HepG2 (cell line): Measurements from ENCODE around the gene SEC24B. TPM values are rescaled to one million over a fixed set of nuclear protein-coding genes. Genes with fewer than 3 reads are reported as not detected.

Source experiments
- BRD4 ChIP-seq: sonication (generic); formaldehyde crosslinking; IDR thresholded peaks from 2 replicates; pipeline ENCODE4 v1.4.0; 2020; ENCODE audit warnings: missing genetic modification reagents
- GATA4 ChIP-seq: sonication (generic); IDR thresholded peaks from 2 replicates; pipeline ENCODE4 v1.6.1; 2016; ENCODE audit warnings: antibody characterized with exemption, low read depth, borderline replicate concordance
- GATAD2A ChIP-seq: IDR thresholded peaks from 2 replicates; pipeline ENCODE4 v1.6.1; 2016
- HIVEP1 ChIP-seq: sonication (generic); formaldehyde crosslinking; IDR thresholded peaks from 2 replicates; pipeline ENCODE4 v1.4.0; 2020; ENCODE audit warnings: mild to moderate bottlenecking, missing genetic modification reagents
- HOXD1 ChIP-seq: sonication (generic); formaldehyde crosslinking; IDR thresholded peaks from 2 replicates; pipeline ENCODE4 v1.5.0; 2020; ENCODE audit warnings: missing genetic modification reagents
- MZF1 ChIP-seq: sonication (generic); formaldehyde crosslinking; IDR thresholded peaks from 2 replicates; pipeline ENCODE4 v1.8.1; 2023; ENCODE audit warnings: mild to moderate bottlenecking, missing genetic modification reagents, borderline replicate concordance
- NCOA1 ChIP-seq: sonication (generic); formaldehyde crosslinking; IDR thresholded peaks from 2 replicates; pipeline ENCODE4 v1.9.0; 2021; ENCODE audit warnings: missing genetic modification reagents
- NFATC3 ChIP-seq: sonication (generic); formaldehyde crosslinking; IDR thresholded peaks from 2 replicates; pipeline ENCODE4 v1.5.1; 2020; ENCODE audit warnings: mild to moderate bottlenecking, missing genetic modification reagents
- RCOR2 ChIP-seq: IDR thresholded peaks from 2 replicates; pipeline ENCODE4 v1.6.1; 2016; ENCODE audit warnings: missing biosample characterization, missing genetic modification reagents
- RXRA ChIP-seq: sonication (generic); formaldehyde crosslinking; IDR thresholded peaks from 2 replicates; pipeline ENCODE4 v1.5.1; 2020; ENCODE audit warnings: missing genetic modification reagents
- TEAD3 ChIP-seq: optimal IDR thresholded peaks from 2 replicates; pipeline ENCODE3; 2016; ENCODE audit warnings: borderline replicate concordance
- TSC22D2 ChIP-seq: sonication (generic); formaldehyde crosslinking; IDR thresholded peaks from 2 replicates; pipeline ENCODE4 v1.5.1; 2020; ENCODE audit warnings: missing genetic modification reagents, mild to moderate bottlenecking, borderline replicate concordance
- ZBTB42 ChIP-seq: sonication (generic); formaldehyde crosslinking; IDR thresholded peaks from 2 replicates; pipeline ENCODE4 v1.5.0; 2020; ENCODE audit warnings: mild to moderate bottlenecking, missing genetic modification reagents
- ZFP41 ChIP-seq: sonication (generic); formaldehyde crosslinking; IDR thresholded peaks from 2 replicates; pipeline ENCODE4 v1.4.0; 2020; ENCODE audit warnings: mild to moderate bottlenecking, missing genetic modification reagents, borderline replicate concordance
- ZFY ChIP-seq: sonication (generic); formaldehyde crosslinking; IDR thresholded peaks from 2 replicates; pipeline ENCODE4 v1.4.0; 2020; ENCODE audit warnings: missing genetic modification reagents
- ZNF570 ChIP-seq: sonication (generic); formaldehyde crosslinking; IDR thresholded peaks from 2 replicates; pipeline ENCODE4 v1.4.0; 2020; ENCODE audit warnings: mild to moderate bottlenecking, missing genetic modification reagents, borderline replicate concordance
- ZNF672 ChIP-seq: sonication (generic); formaldehyde crosslinking; IDR thresholded peaks from 2 replicates; pipeline ENCODE4 v1.8.1; 2022; ENCODE audit warnings: missing genetic modification reagents
- polyA plus RNA-seq, 8 experiments: library from polyadenylated mRNA; depleted of rRNA in 3 of 8; stranded (reverse) in 7 of 8; unstranded in 1 of 8; fragments of >200 nt; fragmentation: Illumina TruSeq in 4 of 8; extraction: Trizol in 4 of 8; gene quantifications; 2 replicates each; pipeline versions ENCODE4 v1.2.1 to v1.2.3, GENCODE V29; 2011 to 2016; ENCODE audit warnings: low read depth in 4 of 8, missing spikeins in 1 of 8, mixed read lengths in 1 of 8; ENCODE audit not compliant: insufficient read depth in 1 of 8
- total RNA-seq, 5 experiments: library from RNA; depleted of rRNA; stranded (reverse); fragments of >200 nt; fragmentation: Illumina TruSeq; extraction: Trizol; gene quantifications; 2 replicates each; pipeline ENCODE4 v1.2.3, GENCODE V29; 2016; ENCODE audit warnings: low read depth in 1 of 5
- TF ChIP-seq, protein P1 (sequence below): sonication (generic); formaldehyde crosslinking; IDR thresholded peaks from 2 replicates; pipeline ENCODE4 v1.4.0; 2020; ENCODE audit warnings: missing genetic modification reagents
- TF ChIP-seq, protein P2 (sequence below): sonication (generic); formaldehyde crosslinking; IDR thresholded peaks from 2 replicates; pipeline ENCODE4 v1.8.1; 2023; ENCODE audit warnings: mild to moderate bottlenecking, inconsistent platforms, moderate library complexity, missing genetic modification reagents, borderline replicate concordance
- TF ChIP-seq, protein P3 (sequence below): IDR thresholded peaks from 2 replicates; pipeline ENCODE4 v1.6.1; 2016; ENCODE audit warnings: low read depth
- TF ChIP-seq, protein P4 (sequence below): sonication (generic); formaldehyde crosslinking; IDR thresholded peaks from 2 replicates; pipeline ENCODE4 v1.5.0; 2020; ENCODE audit warnings: missing genetic modification reagents
- TF ChIP-seq, protein P5 (sequence below): sonication (generic); formaldehyde crosslinking; IDR thresholded peaks from 2 replicates; pipeline ENCODE4 v1.4.0; 2020; ENCODE audit warnings: missing genetic modification reagents, borderline replicate concordance

SEC24B gene
- total and polyA plus RNA-seq, 2 of the 13 experiments (the other 11 are each of a cell fraction or from before 2014, with no cell fraction given): 14.6 to 39.0 TPM

DNA sequence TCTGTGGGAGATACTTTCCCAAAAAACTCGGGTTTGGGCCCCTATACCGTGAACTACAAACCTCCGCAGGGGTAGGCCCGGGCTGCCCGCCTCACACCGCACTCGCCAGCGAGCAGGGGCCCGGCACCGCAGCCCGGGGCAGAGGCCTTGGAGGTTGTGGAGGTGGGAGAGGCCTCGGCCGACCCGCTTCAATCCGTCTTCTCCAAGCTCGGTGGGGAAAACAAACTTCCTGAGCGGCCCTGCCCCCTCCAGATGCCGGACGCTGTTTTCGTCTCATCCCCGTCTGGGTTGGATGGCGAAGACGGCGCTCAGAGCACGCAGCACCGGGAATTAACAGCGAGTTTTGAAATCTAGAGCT, 126.0 kb downstream of the SEC24B start (continued):
- TF ChIP-seq, protein P1, sequence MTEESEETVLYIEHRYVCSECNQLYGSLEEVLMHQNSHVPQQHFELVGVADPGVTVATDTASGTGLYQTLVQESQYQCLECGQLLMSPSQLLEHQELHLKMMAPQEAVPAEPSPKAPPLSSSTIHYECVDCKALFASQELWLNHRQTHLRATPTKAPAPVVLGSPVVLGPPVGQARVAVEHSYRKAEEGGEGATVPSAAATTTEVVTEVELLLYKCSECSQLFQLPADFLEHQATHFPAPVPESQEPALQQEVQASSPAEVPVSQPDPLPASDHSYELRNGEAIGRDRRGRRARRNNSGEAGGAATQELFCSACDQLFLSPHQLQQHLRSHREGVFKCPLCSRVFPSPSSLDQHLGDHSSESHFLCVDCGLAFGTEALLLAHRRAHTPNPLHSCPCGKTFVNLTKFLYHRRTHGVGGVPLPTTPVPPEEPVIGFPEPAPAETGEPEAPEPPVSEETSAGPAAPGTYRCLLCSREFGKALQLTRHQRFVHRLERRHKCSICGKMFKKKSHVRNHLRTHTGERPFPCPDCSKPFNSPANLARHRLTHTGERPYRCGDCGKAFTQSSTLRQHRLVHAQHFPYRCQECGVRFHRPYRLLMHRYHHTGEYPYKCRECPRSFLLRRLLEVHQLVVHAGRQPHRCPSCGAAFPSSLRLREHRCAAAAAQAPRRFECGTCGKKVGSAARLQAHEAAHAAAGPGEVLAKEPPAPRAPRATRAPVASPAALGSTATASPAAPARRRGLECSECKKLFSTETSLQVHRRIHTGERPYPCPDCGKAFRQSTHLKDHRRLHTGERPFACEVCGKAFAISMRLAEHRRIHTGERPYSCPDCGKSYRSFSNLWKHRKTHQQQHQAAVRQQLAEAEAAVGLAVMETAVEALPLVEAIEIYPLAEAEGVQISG: no peak
- TF ChIP-seq ZFY (CRISPR knock-in tag) (peak; percentile 53; the same call in 1 of the 2 replicates), ZNF672 (CRISPR knock-in tag) (no peak), TEAD3 (CRISPR knock-in tag) (no peak), MZF1 (CRISPR knock-in tag) (no peak), HIVEP1 (no peak), ZFP41 (no peak), TSC22D2 (CRISPR knock-in tag) (no peak), NCOA1 (CRISPR knock-in tag) (no peak), RXRA (CRISPR knock-in tag) (no peak; the same call in 1 of the 2 replicates), GATAD2A (CRISPR knock-in tag) (no peak), NFATC3 (CRISPR knock-in tag) (no peak), GATA4 (no peak), ZBTB42 (CRISPR knock-in tag) (0 out of 2 replicates have a peak, but pooled peaks have one; percentile 32), BRD4 (CRISPR knock-in tag) (no peak), HOXD1 (no peak), RCOR2 (CRISPR knock-in tag) (no peak), ZNF570 (no peak)
- TF ChIP-seq, protein P2, sequence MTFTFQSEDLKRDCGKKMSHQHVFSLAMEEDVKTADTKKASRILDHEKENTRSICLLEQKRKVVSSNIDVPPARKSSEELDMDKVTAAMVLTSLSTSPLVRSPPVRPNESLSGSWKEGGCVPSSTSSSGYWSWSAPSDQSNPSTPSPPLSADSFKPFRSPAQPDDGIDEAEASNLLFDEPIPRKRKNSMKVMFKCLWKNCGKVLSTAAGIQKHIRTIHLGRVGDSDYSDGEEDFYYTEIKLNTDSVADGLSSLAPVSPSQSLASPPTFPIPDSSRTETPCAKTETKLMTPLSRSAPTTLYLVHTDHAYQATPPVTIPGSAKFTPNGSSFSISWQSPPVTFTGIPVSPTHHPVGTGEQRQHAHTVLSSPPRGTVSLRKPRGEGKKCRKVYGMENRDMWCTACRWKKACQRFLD: no peak
- TF ChIP-seq, protein P3, sequence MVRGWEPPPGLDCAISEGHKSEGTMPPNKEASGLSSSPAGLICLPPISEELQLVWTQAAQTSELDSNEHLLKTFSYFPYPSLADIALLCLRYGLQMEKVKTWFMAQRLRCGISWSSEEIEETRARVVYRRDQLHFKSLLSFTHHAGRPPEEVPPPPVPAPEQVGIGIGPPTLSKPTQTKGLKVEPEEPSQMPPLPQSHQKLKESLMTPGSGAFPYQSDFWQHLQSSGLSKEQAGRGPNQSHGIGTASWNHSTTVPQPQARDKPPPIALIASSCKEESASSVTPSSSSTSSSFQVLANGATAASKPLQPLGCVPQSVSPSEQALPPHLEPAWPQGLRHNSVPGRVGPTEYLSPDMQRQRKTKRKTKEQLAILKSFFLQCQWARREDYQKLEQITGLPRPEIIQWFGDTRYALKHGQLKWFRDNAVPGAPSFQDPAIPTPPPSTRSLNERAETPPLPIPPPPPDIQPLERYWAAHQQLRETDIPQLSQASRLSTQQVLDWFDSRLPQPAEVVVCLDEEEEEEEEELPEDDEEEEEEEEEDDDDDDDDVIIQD: no peak
- TF ChIP-seq, protein P4, sequence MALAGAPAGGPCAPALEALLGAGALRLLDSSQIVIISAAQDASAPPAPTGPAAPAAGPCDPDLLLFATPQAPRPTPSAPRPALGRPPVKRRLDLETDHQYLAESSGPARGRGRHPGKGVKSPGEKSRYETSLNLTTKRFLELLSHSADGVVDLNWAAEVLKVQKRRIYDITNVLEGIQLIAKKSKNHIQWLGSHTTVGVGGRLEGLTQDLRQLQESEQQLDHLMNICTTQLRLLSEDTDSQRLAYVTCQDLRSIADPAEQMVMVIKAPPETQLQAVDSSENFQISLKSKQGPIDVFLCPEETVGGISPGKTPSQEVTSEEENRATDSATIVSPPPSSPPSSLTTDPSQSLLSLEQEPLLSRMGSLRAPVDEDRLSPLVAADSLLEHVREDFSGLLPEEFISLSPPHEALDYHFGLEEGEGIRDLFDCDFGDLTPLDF (CRISPR knock-in tag): no peak
- TF ChIP-seq, protein P5, sequence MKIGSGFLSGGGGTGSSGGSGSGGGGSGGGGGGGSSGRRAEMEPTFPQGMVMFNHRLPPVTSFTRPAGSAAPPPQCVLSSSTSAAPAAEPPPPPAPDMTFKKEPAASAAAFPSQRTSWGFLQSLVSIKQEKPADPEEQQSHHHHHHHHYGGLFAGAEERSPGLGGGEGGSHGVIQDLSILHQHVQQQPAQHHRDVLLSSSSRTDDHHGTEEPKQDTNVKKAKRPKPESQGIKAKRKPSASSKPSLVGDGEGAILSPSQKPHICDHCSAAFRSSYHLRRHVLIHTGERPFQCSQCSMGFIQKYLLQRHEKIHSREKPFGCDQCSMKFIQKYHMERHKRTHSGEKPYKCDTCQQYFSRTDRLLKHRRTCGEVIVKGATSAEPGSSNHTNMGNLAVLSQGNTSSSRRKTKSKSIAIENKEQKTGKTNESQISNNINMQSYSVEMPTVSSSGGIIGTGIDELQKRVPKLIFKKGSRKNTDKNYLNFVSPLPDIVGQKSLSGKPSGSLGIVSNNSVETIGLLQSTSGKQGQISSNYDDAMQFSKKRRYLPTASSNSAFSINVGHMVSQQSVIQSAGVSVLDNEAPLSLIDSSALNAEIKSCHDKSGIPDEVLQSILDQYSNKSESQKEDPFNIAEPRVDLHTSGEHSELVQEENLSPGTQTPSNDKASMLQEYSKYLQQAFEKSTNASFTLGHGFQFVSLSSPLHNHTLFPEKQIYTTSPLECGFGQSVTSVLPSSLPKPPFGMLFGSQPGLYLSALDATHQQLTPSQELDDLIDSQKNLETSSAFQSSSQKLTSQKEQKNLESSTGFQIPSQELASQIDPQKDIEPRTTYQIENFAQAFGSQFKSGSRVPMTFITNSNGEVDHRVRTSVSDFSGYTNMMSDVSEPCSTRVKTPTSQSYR (CRISPR knock-in tag): no peak
